Measurements from ENCODE around the gene HLX. TPM values are rescaled to one million over a fixed set of nuclear protein-coding genes. Genes with fewer than 3 reads are reported as not detected.

HLX gene
- total and polyA plus RNA-seq, 2 donors: 8.2 to 12.9 TPM

GRCh38 chr1:220894924-220895256 is 15.6 kb downstream of the HLX start:
- Histone ChIP-seq H3K4me3 (ENCODE audit: low read depth, low read length) (no peak overlapping the region), H3K4me1 (ENCODE audit: insufficient read depth) (no peaks in the 10 kb centered on the region), H3K36me3 (ENCODE audit: insufficient read depth) (no peaks in the 10 kb centered on the region), H3K27ac (ENCODE audit: low read depth) (no peak overlapping the region)
- 65% methylated on average over 13 of the region's 13 CpGs for WGBS
- DNase-seq (ENCODE audit: extremely low spot score): no peak

DNA sequence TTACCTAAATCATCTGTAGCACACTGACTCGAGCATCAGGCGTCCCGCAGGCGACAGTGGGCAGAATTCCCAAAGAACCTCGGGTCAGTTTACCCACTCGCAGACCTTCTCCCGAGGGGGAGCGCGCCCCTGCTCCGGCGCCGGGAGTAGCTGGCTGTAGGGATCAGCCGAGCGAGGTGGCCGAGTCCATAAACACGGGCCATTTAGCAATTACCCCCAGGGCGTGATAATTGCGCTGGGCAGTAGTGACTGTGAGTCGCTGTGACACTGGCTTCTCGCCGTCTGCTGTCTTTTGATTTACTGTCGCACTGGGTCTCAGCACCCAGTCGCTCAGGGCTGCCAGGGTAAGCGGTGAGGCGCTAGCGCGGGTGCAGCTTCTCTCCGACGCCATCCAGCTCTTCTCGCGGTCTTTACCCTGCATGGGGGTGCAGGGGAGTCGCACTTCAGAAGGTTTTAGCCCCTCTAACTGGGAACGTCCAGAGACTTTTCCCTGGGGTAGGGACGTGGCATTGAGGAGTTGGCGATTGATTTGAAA is 16.2 kb downstream of the HLX start:
- Histone ChIP-seq H3K36me3 (ENCODE audit: insufficient read depth) (no peaks in the 10 kb centered on the region), H3K27ac (ENCODE audit: low read depth) (no peak overlapping the region), H3K4me3 (ENCODE audit: low read depth, low read length) (no peak overlapping the region), H3K4me1 (ENCODE audit: insufficient read depth) (no peaks in the 10 kb centered on the region)
- 31% methylated on average over 35 of the region's 35 CpGs for WGBS
- DNase-seq (ENCODE audit: extremely low spot score): no peak

GRCh38 chr1:220896092-220896491 is 16.8 kb downstream of the HLX start:
- WGBS: 60% methylated on average over 12 of the region's 12 CpGs
- no peak for DNase-seq (ENCODE audit: extremely low spot score)
- H3K4me1 ChIP-seq (ENCODE audit: insufficient read depth): no peaks in the 10 kb centered on the region
- H3K36me3 ChIP-seq (ENCODE audit: insufficient read depth): no peaks in the 10 kb centered on the region
- no peak overlapping the region for H3K27ac ChIP-seq (ENCODE audit: low read depth)
- H3K4me3 ChIP-seq (ENCODE audit: low read depth, low read length): no peak overlapping the region

DNA sequence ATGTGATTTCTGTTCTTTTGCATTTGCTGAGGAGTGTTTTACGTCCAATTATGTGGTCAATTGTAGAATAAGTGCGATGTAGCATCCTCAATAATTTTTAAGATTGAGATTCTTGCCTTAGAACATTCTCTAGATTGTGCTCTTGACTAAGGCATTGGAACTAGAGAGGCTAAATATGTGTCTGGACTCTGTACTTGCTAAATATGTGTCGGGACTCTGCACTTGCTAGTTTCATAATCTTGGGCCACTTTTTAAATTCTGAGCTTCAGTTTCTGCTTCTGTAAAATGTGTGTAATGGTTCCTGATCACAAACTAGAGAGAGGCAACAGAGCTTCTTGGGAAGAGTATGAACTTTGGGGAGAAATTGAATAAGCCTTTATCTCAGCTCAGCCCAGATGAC is 21.6 kb downstream of the HLX start:
- H3K36me3 ChIP-seq (ENCODE audit: insufficient read depth): no peaks in the 10 kb centered on the region
- no peak overlapping the region for H3K27ac ChIP-seq (ENCODE audit: low read depth)
- no peak for DNase-seq (ENCODE audit: extremely low spot score)
- 87% methylated on average over 3 of the region's 3 CpGs for WGBS
- no peak overlapping the region for H3K4me3 ChIP-seq (ENCODE audit: low read depth, low read length)
- no peaks in the 10 kb centered on the region for H3K4me1 ChIP-seq (ENCODE audit: insufficient read depth)

DNA sequence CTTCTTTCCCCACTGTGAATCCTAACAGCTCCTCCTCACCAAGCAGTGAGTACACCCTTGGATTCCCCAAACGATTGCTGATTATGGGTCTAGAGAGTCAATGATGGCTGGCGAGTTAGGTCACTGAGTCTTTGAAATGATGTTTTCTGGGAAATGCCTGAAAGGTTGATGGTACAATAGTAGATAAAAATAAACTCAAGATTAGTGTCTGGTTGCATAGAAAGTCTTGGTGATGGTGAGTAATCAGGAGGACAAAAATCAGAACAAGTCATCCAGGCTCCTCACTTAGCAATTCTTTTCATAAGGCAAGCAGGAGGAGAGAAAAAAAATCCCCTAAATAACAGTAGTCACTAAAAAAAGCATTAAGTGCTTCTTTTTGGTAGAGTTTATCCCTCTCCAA is 22.6 kb downstream of the HLX start:
- Histone ChIP-seq H3K36me3 (ENCODE audit: insufficient read depth) (no peaks in the 10 kb centered on the region), H3K4me1 (ENCODE audit: insufficient read depth) (no peaks in the 10 kb centered on the region), H3K27ac (ENCODE audit: low read depth) (no peak overlapping the region), H3K4me3 (ENCODE audit: low read depth, low read length) (no peak overlapping the region)
- no peak for DNase-seq (ENCODE audit: extremely low spot score)
- WGBS: 74% methylated on average over 2 of the region's 2 CpGs

DNA sequence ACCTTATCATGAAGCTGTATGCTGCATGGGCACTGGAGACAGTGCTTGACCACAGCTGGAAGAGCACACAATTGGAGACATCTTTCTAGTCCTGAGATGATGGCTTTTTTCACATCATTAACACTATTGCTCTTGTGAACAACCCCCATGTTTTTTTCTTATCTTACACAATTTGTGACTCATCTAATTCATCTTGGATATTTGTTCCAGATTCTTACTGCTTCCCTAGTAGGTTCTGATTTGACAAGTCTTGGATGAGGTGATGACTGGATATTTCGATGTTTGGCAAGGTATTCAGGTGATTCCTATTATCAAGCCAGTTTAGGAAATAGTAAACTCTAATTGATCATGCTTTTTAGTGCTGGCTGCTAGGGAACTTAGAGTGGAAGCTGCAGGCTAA is 23.7 kb downstream of the HLX start:
- no peak overlapping the region for H3K27ac ChIP-seq (ENCODE audit: low read depth)
- no peak overlapping the region for H3K4me3 ChIP-seq (ENCODE audit: low read depth, low read length)
- H3K36me3 ChIP-seq (ENCODE audit: insufficient read depth): no peaks in the 10 kb centered on the region
- DNase-seq (ENCODE audit: extremely low spot score): no peak
- 87% methylated on average over 1 of the region's 1 CpG for WGBS
- H3K4me1 ChIP-seq (ENCODE audit: insufficient read depth): no peaks in the 10 kb centered on the region

- Histone ChIP-seq H3K27ac (ENCODE audit: low read depth) (no peak overlapping the region), H3K36me3 (ENCODE audit: insufficient read depth) (no peaks in the 10 kb centered on the region), H3K4me1 (ENCODE audit: insufficient read depth) (no peaks in the 10 kb centered on the region), H3K4me3 (ENCODE audit: low read depth, low read length) (no peak overlapping the region)
- DNase-seq (ENCODE audit: extremely low spot score): no peak
- 84% methylated on average over 3 of the region's 3 CpGs for WGBS
These were observed 25.6 kb downstream of the HLX start for GRCh38 chr1:220904876-220905275.

GRCh38 chr1:220905650-220906560 is 26.7 kb downstream of the HLX start:
- H3K27ac ChIP-seq (ENCODE audit: low read depth): no peak overlapping the region
- 67% methylated on average over 5 of the region's 5 CpGs for WGBS
- H3K36me3 ChIP-seq (ENCODE audit: insufficient read depth): no peaks in the 10 kb centered on the region
- no peaks in the 10 kb centered on the region for H3K4me1 ChIP-seq (ENCODE audit: insufficient read depth)
- no peak for DNase-seq (ENCODE audit: extremely low spot score)
- H3K4me3 ChIP-seq (ENCODE audit: low read depth, low read length): no peak overlapping the region

DNA sequence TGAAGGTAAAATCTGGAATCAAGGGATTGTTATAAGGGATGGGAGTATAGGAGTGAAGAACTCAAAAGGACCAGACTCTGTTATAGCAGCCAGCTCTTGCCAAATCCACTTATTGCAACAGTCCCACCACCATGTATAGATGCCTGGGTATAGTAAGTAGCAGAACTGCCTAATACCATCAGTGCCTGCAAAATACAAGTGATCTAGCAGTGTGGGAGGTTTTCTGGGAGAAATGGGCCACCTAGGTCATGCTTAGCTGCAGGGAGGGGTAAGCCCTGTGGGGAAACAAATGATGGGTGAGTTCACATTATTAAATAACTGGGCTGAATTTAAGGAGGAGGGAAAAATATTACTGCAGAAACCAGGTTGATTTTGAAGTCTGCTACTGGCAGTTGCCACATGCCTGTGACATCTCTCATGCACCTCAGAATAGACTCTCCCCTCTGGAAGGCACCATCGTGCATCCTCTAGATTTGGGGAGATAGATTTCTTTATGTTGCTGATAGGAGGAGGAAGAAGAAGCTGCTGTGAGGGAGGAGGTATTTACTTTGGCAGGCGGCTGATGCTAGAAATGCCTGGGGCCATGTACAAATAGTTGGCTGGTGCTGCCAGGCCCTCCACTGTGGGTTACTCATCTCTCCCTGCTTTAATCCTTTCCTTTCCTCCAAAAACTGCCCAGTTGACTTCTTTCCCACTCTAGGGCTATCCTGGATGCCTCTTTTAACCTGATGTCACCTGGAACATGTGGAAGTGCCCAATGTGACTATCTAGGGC is 27.5 kb downstream of the HLX start:
- Histone ChIP-seq H3K27ac (ENCODE audit: low read depth) (no peak overlapping the region), H3K4me1 (ENCODE audit: insufficient read depth) (no peaks in the 10 kb centered on the region), H3K4me3 (ENCODE audit: low read depth, low read length) (no peak overlapping the region), H3K36me3 (ENCODE audit: insufficient read depth) (no peaks in the 10 kb centered on the region)
- WGBS: 75% methylated on average over 2 of the region's 2 CpGs
- DNase-seq (ENCODE audit: extremely low spot score): no peak

- Histone ChIP-seq H3K4me1 (ENCODE audit: insufficient read depth) (no peaks in the 10 kb centered on the region), H3K27ac (ENCODE audit: low read depth) (no peak overlapping the region), H3K4me3 (ENCODE audit: low read depth, low read length) (no peak overlapping the region), H3K36me3 (ENCODE audit: insufficient read depth) (no peaks in the 10 kb centered on the region)
- 52% methylated on average over 2 of the region's 2 CpGs for WGBS
- no peak for DNase-seq (ENCODE audit: extremely low spot score)
These were observed 29.5 kb downstream of the HLX start for GRCh38 chr1:220908757-220909156.

DNA sequence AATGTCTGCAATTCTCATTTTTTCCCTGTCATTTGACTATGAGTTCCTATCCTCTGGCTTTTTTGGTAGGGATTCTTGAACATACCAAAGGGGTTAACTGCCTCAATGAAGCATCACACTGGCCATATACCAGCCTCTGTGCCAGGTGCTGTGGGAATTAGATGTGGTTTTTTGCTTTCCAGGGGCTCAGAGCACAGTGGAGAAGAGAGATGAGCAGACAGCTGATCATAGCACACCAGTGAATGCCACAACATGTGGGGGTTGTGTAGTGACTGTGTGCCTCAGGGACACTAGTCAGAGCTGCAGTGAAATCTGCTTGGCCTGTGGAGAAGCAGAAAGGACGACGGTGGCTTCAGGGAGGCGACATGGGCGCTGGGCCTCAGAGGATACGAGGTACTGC is 30.8 kb downstream of the HLX start:
- 92% methylated on average over 5 of the region's 5 CpGs for WGBS
- DNase-seq (ENCODE audit: extremely low spot score): no peak
- Histone ChIP-seq H3K4me3 (ENCODE audit: low read depth, low read length) (no peak overlapping the region), H3K36me3 (ENCODE audit: insufficient read depth) (no peaks in the 10 kb centered on the region), H3K27ac (ENCODE audit: low read depth) (no peak overlapping the region), H3K4me1 (ENCODE audit: insufficient read depth) (no peaks in the 10 kb centered on the region)

DNA sequence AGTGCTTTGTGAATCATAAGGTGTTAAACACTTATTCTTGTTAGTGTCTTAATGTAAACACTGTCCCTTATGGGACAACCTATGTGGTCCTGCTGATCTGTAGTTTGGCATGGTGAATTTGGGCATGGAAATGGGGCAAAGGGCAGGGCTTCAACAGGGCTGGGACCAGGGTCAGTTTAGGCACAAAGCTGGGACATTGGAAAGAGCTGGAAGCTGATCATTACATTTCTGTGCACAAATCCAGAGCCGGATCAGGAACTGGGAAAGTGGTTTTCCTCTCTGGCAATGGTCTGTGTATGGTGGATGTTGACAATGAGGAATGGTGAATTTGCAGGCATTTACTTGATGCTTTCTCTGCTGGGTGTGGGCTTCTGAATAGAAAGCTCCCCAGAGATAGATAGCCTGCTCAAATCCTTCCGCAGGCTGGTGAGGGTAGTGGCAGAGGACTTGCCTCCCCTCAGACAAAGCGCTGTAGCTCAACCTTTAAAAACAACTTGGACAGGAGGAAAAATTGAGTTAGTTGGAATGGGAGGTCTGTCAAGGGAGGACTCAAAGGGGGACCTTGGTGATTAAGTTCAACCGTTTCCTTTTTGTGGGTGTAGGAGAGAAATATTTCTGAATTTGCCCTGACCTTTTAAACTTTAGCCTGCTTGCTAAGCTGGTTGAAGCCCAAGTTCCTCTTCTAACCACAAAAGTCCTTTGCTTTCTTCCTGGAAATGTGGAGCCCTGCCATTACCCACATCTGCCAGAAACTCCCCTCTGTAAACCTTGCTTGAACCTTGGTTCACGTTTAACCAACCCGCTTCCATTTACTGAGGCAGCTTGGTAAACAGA is 35.3 kb downstream of the HLX start:
- no peak overlapping the region for H3K4me3 ChIP-seq (ENCODE audit: low read depth, low read length)
- WGBS: 75% methylated on average over 6 of the region's 6 CpGs
- H3K4me1 ChIP-seq (ENCODE audit: insufficient read depth): no peaks in the 10 kb centered on the region
- no peak for DNase-seq (ENCODE audit: extremely low spot score)
- H3K36me3 ChIP-seq (ENCODE audit: insufficient read depth): no peaks in the 10 kb centered on the region
- no peak overlapping the region for H3K27ac ChIP-seq (ENCODE audit: low read depth)

GRCh38 chr1:220915117-220915440 is 35.8 kb downstream of the HLX start:
- Histone ChIP-seq H3K36me3 (ENCODE audit: insufficient read depth) (no peaks in the 10 kb centered on the region), H3K4me3 (ENCODE audit: low read depth, low read length) (no peak overlapping the region), H3K27ac (ENCODE audit: low read depth) (no peak overlapping the region), H3K4me1 (ENCODE audit: insufficient read depth) (no peaks in the 10 kb centered on the region)
- no peak for DNase-seq (ENCODE audit: extremely low spot score)
- 77% methylated on average over 4 of the region's 4 CpGs for WGBS
